CD4-positive, CD25-positive, alpha-beta regulatory T cell (primary cell): Measurements from ENCODE around the gene RAVER2. TPM values are rescaled to one million over a fixed set of nuclear protein-coding genes. Genes with fewer than 3 reads are reported as not detected.
"Not testable (repeated sequence)": the region's sequence is repeated elsewhere in the genome, so short reads cannot be mapped to it uniquely, and the experiment has no call there.

Experiments used
- ATAC-seq, 2 donors: fragments of 150-1000 bp; cut with Tn5 transposase; one replicate each; pipeline ENCODE4 v1.10.0; 2021; ENCODE audit warnings: low read depth in 2 of 2, moderate number of reproducible peaks in 2 of 2, moderate library complexity in 1 of 2
- DNase-seq, 3 donors: peaks; one replicate each; pipeline versions ENCODE4 v3.0.0 to v3.0.0-alpha.2; 2012 to 2022; ENCODE audit warnings: mixed read lengths in 1 of 3
- H3K27ac ChIP-seq: one replicate; pipeline ENCODE4 v1.7.0; 2013; ENCODE audit warnings: mild to moderate bottlenecking, low read length; ENCODE audit not compliant: insufficient read depth, poor library complexity, severe bottlenecking
- H3K27me3 ChIP-seq: one replicate; pipeline ENCODE4 v1.7.0; 2013; ENCODE audit warnings: low read length; ENCODE audit not compliant: control insufficient read depth, insufficient read depth
- H3K36me3 ChIP-seq: one replicate; pipeline ENCODE4 v1.7.0; 2013; ENCODE audit warnings: mild to moderate bottlenecking, low read length, moderate library complexity; ENCODE audit not compliant: control insufficient read depth, insufficient read depth
- H3K4me1 ChIP-seq: 2 replicates; pipeline ENCODE4 v1.7.0; 2013; ENCODE audit warnings: mild to moderate bottlenecking, low read length; ENCODE audit not compliant: insufficient read depth, control insufficient read depth, poor library complexity, severe bottlenecking
- H3K4me3 ChIP-seq: one replicate; pipeline ENCODE4 v1.7.0; 2013; ENCODE audit warnings: low read depth, mild to moderate bottlenecking, low read length, moderate library complexity
- H3K9me3 ChIP-seq, 2 experiments: 1 replicate in 1 of 2; 2 replicates in 1 of 2; pipeline ENCODE4 v1.7.0; 2013; ENCODE audit warnings: low read length in 2 of 2, mild to moderate bottlenecking in 1 of 2, moderate library complexity in 1 of 2; ENCODE audit not compliant: control insufficient read depth in 2 of 2
- H3K27ac Mint-ChIP-seq, 3 donors: one replicate each; pipeline ENCODE4 v1.8.0; 2020 to 2022; ENCODE audit warnings: mild to moderate bottlenecking in 3 of 3, mixed read lengths in 3 of 3, moderate library complexity in 2 of 3
- H3K27me3 Mint-ChIP-seq: one replicate; pipeline ENCODE4 v1.8.0; 2022; ENCODE audit warnings: mild to moderate bottlenecking, mixed read lengths
- H3K36me3 Mint-ChIP-seq: one replicate; pipeline ENCODE4 v1.8.0; 2020; ENCODE audit warnings: mixed read lengths
- H3K4me1 Mint-ChIP-seq, 4 donors: one replicate each; pipeline ENCODE4 v1.8.0; 2020 to 2022; ENCODE audit warnings: mixed read lengths in 4 of 4, mild to moderate bottlenecking in 1 of 4
- H3K4me3 Mint-ChIP-seq, 4 donors: one replicate each; pipeline ENCODE4 v1.8.0; 2020 to 2022; ENCODE audit warnings: mild to moderate bottlenecking in 4 of 4, mixed read lengths in 4 of 4, moderate library complexity in 3 of 4
- H3K9me3 Mint-ChIP-seq, 7 donors: one replicate each; pipeline ENCODE4 v1.8.0; 2020 to 2022; ENCODE audit warnings: mixed read lengths in 7 of 7, mild to moderate bottlenecking in 3 of 7, moderate library complexity in 2 of 7
- polyA plus RNA-seq, 4 donors: library from polyadenylated mRNA; unstranded; fragments of 300-500 nt; fragmentation: Illumina TruSeq; gene quantifications; one replicate each; pipeline ENCODE4 v1.2.3, GENCODE V29; 2021
- total RNA-seq: library from RNA; stranded (reverse); gene quantifications from one replicate; pipeline ENCODE4 v1.2.3, GENCODE V29; 2022

The RAVER2 gene
- total and polyA plus RNA-seq, 5 donors from 2014 or later = 0.32 to 0.84 (median 0.71) TPM

GRCh38 chr1:64734287-64734652 is 10.6 kb upstream of the RAVER2 start:
- Mint-ChIP-seq H3K27ac (no peak overlapping the region), H3K4me3 (no peak overlapping the region), H3K9me3 (peaks cover 0 to 2% (median 0%) of the 10 kb centered on the region in 7 donors), H3K4me1 (no peaks in the 10 kb centered on the region), H3K36me3 (no peaks in the 10 kb centered on the region), H3K27me3 (peaks cover 6% of the 10 kb centered on the region)
- H3K36me3 ChIP-seq = no peaks in the 10 kb centered on the region
- peaks cover 9% of the 10 kb centered on the region for H3K27me3 ChIP-seq
- ATAC-seq (no peak), DNase-seq (no peak)
- no peak overlapping the region for H3K27ac ChIP-seq
- H3K9me3 ChIP-seq = no peaks in the 10 kb centered on the region
- H3K4me3 ChIP-seq = no peak overlapping the region
- no peaks in the 10 kb centered on the region for H3K4me1 ChIP-seq

DNA sequence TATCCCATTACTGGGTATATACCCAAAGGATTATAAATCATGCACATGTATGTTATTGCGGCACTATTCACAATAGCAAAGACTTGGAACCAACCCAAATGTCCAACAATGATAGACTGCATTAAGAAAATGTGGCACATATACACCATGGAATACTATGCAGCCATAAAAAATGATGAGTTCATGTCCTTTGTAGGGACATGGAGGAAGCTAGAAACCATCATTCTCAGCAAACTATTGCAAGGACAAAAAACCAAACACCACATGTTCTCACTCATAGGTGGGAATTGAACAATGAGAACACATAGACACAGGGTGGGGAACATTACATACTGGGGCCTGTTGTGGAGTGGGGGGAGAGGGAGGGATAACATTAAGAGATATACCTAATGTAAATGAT is 4.2 kb upstream of the RAVER2 start:
- not testable (repeated sequence) for H3K36me3 Mint-ChIP-seq, ATAC-seq, H3K4me3 ChIP-seq, H3K4me3 Mint-ChIP-seq, H3K27ac Mint-ChIP-seq, H3K27ac ChIP-seq, DNase-seq, H3K36me3 ChIP-seq, H3K9me3 ChIP-seq, H3K9me3 Mint-ChIP-seq
- peaks cover 11% of the 10 kb centered on the region for H3K4me1 ChIP-seq
- H3K4me1 Mint-ChIP-seq = peaks cover 0 to 15% (median 10%) of the 10 kb centered on the region in 4 donors
- peaks cover 47% of the 10 kb centered on the region for H3K27me3 Mint-ChIP-seq
- H3K27me3 ChIP-seq = peaks cover 15% of the 10 kb centered on the region

- H3K36me3 Mint-ChIP-seq = no peaks in the 10 kb centered on the region
- no peak overlapping the region for H3K27ac ChIP-seq
Measured at GRCh38 chr1:64743954-64744491, 852 bp upstream of the RAVER2 start.

DNA sequence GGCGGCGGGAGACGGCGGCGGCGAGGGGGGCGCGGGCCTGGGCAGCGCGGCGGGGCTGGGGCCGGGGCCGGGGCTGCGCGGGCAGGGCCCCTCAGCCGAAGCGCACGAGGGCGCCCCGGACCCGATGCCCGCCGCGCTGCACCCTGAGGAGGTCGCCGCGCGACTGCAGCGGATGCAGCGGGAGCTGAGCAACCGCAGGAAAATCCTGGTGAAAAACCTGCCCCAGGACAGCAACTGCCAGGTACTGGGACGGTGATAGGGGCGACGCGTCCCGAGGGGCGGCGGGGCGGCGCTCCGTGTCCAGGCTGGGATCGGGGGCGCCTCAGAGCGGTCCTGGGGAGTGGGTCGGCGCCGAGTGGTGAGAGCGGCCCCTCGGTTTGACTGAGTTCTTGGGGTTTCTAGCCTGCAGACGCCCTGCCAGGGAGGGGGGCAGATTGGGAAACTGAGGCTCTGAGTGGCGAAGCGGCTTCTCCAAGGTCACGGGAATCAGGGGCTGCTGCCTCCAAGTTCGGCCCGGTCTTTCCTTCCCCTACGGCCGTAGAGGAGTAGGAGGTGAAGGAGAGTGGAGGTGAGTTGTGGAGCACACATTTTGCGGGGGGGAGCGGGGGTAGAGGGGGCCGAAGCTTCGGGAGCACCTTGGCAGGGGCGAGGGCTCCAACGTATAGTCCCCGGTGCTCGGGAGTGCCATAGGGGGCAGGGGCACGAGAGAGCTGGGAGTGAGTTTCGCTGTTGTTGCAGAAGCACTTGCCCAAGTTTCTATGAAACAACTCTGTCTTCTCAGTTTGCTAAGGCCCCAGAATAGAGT is 508 bp downstream of the RAVER2 start:
- no peaks in the 10 kb centered on the region for H3K36me3 ChIP-seq
- H3K9me3 Mint-ChIP-seq = no peaks in the 10 kb centered on the region
- no peak overlapping the region for H3K4me3 ChIP-seq
- H3K27ac Mint-ChIP-seq = peak overlapping the region; percentile 1 to 78 (median 77)
- H3K4me1 Mint-ChIP-seq = peaks cover 6 to 21% (median 12%) of the 10 kb centered on the region in 4 donors
- H3K9me3 ChIP-seq = no peaks in the 10 kb centered on the region
- H3K27me3 ChIP-seq = peaks cover 19% of the 10 kb centered on the region
- peak overlapping the region; percentile 86 to 98 (median 88) for H3K4me3 Mint-ChIP-seq
- H3K27ac ChIP-seq = no peak overlapping the region
- peaks cover 11% of the 10 kb centered on the region for H3K4me1 ChIP-seq
- DNase-seq = peak in 2 of 3 donors; percentile 6 to 8
- peak in 1 of 2 donors; percentile 17 for ATAC-seq
- peaks cover 55% of the 10 kb centered on the region for H3K27me3 Mint-ChIP-seq
- no peaks in the 10 kb centered on the region for H3K36me3 Mint-ChIP-seq

More at GRCh38 chr1:64743954-64744491, 852 bp upstream of the RAVER2 start:
- Histone ChIP-seq H3K9me3 (no peaks in the 10 kb centered on the region), H3K36me3 (no peaks in the 10 kb centered on the region), H3K4me1 (peaks cover 11% of the 10 kb centered on the region), H3K27me3 (peaks cover 22% of the 10 kb centered on the region), H3K4me3 (peak overlapping the region; percentile 44)
- DNase-seq (peak in 1 of 3 donors; percentile 2), ATAC-seq (no peak)
- Mint-ChIP-seq H3K4me3 (peak overlapping the region; percentile 72 to 91 (median 86)), H3K4me1 (peaks cover 6 to 21% (median 12%) of the 10 kb centered on the region in 4 donors), H3K27ac (peak overlapping the region in 2 of 3 donors; percentile 17 to 33), H3K9me3 (no peaks in the 10 kb centered on the region), H3K27me3 (peaks cover 65% of the 10 kb centered on the region)

- Mint-ChIP-seq H3K27ac (peak overlapping the region; percentile 1 to 78 (median 77)), H3K27me3 (peaks cover 55% of the 10 kb centered on the region), H3K9me3 (no peaks in the 10 kb centered on the region), H3K36me3 (no peaks in the 10 kb centered on the region), H3K4me1 (peaks cover 6 to 21% (median 12%) of the 10 kb centered on the region in 4 donors), H3K4me3 (peak overlapping the region; percentile 86 to 98 (median 88))
- peaks cover 20% of the 10 kb centered on the region for H3K27me3 ChIP-seq
- H3K4me1 ChIP-seq = peaks cover 11% of the 10 kb centered on the region
- no peaks in the 10 kb centered on the region for H3K9me3 ChIP-seq
- H3K36me3 ChIP-seq = no peaks in the 10 kb centered on the region
- no peak overlapping the region for H3K4me3 ChIP-seq
- H3K27ac ChIP-seq = no peak overlapping the region
- DNase-seq = no peak
- no peak for ATAC-seq
Measured at GRCh38 chr1:64745986-64746940, 1.4 kb downstream of the RAVER2 start.

DNA sequence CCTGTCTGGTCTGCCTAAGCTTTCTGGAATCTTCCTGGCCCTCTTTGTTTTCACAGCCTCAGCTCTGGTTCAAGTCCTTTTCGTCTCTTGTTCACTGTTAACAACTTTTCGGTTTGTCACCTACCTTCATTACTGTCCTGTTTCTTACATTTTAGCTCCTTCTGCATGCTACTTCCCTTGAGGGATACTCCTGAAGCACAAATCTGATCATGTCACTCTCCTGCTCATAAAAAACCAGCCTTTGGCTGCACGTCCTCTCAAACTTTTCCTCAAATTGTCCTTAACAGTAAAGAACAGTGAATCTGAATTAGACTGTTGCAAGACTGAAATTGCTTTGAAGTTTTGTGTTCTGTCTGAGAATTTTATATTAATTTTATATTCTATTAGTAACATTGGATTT is 3.3 kb downstream of the RAVER2 start:
- Mint-ChIP-seq H3K9me3 (peaks cover 0 to 3% (median 0%) of the 10 kb centered on the region in 7 donors), H3K4me1 (peaks cover 6 to 21% (median 12%) of the 10 kb centered on the region in 4 donors), H3K27ac (peak overlapping the region in 1 of 3 donors; percentile 2), H3K4me3 (no peak overlapping the region), H3K27me3 (peaks cover 54% of the 10 kb centered on the region), H3K36me3 (no peaks in the 10 kb centered on the region)
- no peak for DNase-seq
- Histone ChIP-seq H3K9me3 (no peaks in the 10 kb centered on the region), H3K27me3 (peaks cover 24% of the 10 kb centered on the region), H3K36me3 (no peaks in the 10 kb centered on the region), H3K27ac (no peak overlapping the region), H3K4me3 (no peak overlapping the region), H3K4me1 (peaks cover 11% of the 10 kb centered on the region)
- no peak for ATAC-seq

DNA sequence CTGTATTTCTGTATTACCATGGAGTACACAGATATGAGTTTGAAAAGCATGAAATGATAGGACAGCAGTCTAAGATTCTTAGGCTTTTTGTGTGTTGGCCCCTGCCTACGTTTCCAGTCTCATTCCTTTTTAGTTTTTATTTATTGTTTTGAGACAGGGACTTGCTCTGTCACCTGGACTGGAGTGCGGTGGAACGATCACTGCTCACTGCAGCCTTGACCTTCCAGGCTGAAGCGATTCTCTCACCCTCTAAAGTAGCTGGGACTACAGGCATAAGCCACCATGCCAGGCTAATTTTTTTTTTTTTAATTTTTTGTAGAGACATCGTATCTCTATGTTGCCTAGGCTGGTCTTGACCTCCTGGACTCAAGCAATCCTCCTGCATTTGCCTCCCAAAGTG is 3.8 kb downstream of the RAVER2 start:
- peaks cover 0 to 3% (median 0%) of the 10 kb centered on the region in 7 donors for H3K9me3 Mint-ChIP-seq
- Histone ChIP-seq H3K4me3 (no peak overlapping the region), H3K27ac (no peak overlapping the region), H3K36me3 (no peaks in the 10 kb centered on the region), H3K27me3 (peaks cover 19% of the 10 kb centered on the region), H3K9me3 (no peaks in the 10 kb centered on the region), H3K4me1 (peaks cover 11% of the 10 kb centered on the region)
- H3K27me3 Mint-ChIP-seq = peaks cover 50% of the 10 kb centered on the region
- H3K4me1 Mint-ChIP-seq = peaks cover 5 to 16% (median 10%) of the 10 kb centered on the region in 4 donors
- ATAC-seq (no peak), DNase-seq (no peak)
- H3K27ac Mint-ChIP-seq = no peak overlapping the region
- no peaks in the 10 kb centered on the region for H3K36me3 Mint-ChIP-seq
- H3K4me3 Mint-ChIP-seq = no peak overlapping the region
